GM18907 (cell line): Measurements from ENCODE around the gene RBBP8NL.
"Not testable (repeated sequence)": the region's sequence is repeated elsewhere in the genome, so short reads cannot be mapped to it uniquely, and the experiment has no call there.

Experiments
- ATAC-seq: cut with Tn5 transposase; IDR thresholded peaks from one replicate; pipeline ENCODE4 v1.9.1; 2021; ENCODE audit warnings: mild to moderate bottlenecking, moderate library complexity; ENCODE audit not compliant: unreplicated experiment

Gene RBBP8NL

DNA sequence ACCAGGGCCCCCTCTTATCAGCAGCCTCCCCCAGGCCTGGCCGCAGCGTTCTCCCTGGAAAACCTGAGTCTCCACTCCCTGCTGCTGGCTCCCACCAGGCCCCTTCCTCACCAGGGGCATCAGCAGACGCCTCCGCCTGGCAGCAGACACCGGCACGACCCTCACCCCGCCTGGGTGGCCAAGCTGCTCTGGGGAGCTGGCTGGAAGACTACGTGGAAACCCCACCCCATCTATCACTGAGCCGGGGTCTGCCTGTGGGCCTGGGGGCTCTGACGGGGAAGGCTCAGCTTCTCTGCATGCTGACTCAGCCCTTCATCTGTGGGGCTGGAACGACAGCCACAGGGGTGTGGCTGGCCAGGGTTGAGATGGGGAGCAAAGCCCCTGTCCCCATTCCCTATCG lies 19.1 kb upstream of the RBBP8NL start:
- no peak for ATAC-seq

DNA sequence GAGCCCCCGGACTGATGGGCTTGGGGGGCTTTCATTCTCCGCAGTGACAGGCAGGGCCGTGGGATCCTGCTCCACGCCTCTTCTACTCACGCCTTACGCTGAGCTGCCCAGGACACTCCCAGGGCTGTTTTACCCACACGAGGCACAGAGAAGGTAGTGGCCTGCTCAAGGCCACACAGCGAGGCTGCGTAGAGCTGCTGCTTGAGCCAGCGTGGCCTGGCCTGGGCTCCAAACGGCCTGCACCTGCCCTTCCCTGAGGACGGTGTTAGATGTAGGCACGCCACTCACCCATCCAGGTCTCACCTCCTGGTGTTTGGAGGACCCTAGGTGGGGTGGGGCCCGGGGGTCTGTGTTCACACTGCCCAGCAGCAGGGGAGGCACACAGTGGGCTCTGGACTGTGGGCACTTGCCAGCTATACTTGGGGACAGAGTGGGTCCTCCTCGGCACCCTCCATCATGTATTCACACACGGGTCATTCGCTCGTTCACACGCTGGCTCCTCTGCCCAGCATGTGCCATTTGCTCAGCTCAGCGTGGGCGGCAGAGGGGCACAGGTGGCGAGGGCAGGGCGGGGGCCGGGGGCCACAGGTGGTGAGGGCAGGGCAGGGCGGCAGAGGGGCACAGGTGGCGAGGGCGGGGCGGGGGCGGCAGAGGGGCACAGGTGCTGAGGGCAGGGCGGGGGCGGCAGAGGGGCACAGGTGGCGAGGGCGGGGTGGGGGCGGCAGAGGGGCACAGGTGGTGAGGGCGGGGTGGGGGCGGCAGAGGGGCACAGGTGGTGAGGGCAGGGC lies 18.4 kb upstream of the RBBP8NL start:
- no peak for ATAC-seq

DNA sequence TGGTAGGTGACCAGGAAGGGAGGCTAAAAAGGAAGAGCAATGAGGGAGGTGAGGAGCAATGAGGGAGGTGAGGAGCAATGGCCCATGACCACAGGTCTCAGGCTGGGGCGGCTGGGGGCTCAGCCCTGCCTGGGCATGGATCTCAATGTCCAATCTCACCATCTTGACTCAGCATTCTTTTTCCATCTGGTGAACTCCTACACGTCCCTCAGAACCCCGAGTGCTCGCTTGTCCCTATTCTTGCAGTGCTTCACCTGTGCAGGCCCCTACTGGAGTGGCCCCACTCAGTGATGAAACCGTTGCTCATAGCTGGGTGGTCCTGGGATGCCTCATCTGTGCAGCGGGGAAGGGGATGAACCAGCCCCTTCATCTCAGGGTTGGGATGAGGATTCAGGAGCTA lies 16.9 kb upstream of the RBBP8NL start:
- ATAC-seq = no peak

DNA sequence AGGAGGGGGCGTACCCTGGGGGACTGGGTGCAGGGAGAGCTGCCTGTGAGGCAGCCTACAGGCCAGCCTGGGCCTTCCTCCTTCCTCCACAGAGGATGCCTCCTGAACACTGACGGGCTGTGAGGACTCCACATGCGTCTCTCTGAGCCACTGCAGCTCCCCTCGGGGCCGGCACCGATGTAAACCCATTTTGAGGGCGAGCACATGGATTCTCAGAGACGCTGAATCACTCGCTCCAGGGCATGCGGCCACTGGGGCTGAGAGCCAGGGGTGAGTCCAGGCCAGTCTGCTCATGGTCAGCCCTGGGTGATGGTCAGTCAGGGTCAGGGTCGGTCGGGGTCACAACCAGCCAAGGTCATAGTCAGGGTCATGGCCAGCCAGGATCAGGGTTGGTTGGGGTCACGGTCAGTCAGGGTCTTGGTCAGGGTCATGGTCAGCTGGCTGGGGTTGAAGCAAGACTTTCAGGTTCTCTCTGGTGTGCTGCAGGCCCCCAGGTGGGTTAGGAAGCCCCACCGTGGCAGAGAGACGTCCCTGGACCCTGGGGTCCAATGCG lies 14.7 kb upstream of the RBBP8NL start:
- no peak for ATAC-seq

DNA sequence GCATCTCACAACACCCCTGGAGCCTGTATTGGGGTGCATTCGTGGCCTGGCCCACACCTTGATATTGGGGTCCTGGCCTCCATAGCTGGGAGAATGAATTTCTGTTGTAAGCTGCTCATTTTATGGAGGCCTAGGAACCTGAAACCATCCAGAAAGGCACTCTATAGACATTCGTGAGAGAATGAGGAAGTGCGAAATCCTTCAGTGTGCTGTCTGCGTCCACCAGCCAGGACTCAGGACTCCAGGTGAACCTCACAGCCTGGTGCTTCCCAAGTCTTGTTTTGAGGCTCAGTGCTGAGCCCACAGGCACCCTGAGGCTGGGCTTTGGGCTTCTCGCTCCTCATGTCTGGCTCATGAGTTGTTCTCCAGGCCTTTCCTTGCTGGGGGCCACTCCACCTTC lies 11.9 kb upstream of the RBBP8NL start:
- no peak for ATAC-seq

DNA sequence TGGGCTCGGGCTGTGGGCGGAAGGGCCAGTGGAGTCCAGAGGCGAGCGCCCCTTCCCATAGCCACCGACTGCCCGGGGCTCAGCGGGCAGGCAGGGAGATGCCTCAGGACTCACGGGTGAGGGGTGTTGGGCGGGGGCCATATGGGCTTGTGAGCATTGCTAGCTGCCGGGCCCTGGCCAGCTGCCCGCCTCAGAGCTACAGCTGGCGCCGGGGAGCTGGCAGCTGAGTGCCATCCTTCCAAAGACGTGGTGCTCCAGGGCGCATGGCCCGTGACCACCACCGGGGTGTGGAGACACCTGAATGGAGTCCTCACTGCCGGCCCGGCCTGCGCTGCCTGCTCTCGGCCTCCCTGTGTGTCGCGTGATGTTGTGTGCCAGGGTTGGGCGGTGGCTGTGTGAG lies 10.6 kb upstream of the RBBP8NL start:
- ATAC-seq = no peak

DNA sequence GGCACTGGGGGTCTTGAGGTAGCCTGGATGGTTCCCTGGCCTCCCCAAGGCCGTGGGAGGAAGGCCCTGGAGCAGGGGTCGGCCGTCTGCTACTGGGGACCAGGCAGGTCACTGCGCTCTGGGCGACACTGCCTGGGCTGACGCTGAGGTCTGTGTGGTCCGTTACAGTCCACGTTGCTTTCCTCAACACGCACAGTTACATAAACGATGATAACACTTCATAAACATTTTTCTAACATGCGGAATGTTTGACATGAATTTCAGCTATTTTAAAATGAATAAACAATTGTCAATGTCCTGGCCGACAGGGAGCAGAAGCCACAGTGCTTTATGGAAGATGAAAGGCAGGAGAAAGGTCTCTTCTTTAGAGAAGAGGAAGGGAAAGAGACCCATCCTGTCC lies 10.2 kb upstream of the RBBP8NL start:
- ATAC-seq = no peak

DNA sequence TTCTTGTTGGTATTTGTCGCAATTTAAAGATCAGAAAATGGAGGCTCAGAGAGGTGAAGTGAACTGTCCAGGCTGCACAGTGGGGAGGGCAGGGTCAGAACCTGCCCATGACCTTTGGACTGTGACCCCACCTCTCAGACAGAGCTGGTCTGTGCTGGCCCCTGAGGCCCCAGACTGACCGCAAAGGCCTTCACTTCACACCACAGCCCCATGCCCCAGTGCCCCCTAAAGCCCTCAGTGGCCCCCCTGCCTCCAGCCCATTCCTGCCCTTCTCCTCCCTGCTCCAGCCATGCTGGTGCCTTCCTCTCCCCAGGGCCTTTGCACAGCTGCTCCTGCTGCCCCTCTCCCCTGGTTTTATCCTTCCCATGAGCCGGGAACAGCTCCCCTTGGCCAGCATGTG lies 9.4 kb upstream of the RBBP8NL start:
- no peak for ATAC-seq

DNA sequence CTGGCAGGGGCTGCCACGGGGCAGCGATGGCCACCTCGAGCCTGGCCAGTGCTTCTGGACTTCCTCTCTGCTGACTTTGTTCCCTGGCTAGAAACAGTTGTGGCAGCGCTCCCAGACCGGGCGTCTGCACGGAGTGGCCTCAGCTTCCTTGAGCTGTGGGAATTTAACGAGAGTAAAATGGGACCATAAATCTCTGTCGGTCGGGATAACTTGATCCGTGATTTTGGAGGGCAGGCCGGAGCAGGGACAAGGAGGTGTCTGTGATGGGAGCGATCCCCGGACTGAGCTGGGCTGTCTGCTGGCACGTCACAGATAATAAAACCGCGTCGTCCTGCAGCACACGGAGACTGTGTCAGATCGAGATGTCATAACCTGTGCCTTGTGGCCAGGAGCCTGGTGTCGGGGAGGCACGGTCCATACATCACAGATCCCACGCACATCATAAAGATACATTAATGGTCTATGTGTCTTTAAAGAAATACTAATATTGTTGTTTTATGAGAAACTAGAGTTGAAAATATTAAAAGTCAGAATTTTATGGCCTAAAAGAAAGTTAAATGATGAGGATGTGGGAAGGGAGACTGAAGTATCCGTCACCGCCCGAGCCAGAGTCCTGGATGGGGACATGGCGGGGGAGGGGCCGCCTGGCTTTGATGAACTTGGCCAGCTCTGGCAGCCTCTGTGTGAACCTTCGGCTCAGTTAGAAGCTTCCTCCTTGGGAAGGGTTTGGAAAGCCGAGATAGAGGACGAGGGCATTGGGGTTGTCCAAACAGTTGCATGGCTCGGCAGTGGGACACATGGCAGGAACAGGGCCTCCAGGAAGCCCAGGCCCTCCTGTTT lies 6.5 kb upstream of the RBBP8NL start:
- no peak for ATAC-seq

DNA sequence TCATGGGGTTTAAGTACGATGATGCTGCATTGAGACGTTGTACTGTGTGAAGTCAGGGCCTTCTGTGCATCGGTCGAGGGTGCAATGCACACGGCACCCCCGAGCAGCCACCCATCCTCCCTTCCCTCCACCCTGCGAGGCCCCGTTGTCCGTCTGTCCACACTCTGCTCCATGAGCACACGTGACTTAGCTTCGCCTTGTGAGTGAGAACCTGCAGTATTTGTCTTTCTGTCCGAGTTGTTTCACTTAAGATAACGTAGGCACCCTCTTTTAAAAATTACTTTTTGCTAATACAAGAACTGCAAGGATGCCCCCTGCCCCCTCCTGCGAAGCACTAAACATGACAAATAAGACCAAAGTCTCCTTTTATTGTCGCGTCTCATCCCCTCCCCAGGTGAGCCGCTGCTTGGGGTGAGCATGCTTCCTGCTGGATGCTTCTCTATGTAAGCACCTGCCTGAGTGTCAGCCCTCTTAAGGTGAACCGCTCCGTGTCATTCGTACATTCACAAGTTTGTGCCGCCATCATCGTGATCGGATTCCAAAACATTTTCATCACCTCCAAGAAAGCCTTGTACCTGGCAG lies 3.6 kb upstream of the RBBP8NL start:
- ATAC-seq = no peak

DNA sequence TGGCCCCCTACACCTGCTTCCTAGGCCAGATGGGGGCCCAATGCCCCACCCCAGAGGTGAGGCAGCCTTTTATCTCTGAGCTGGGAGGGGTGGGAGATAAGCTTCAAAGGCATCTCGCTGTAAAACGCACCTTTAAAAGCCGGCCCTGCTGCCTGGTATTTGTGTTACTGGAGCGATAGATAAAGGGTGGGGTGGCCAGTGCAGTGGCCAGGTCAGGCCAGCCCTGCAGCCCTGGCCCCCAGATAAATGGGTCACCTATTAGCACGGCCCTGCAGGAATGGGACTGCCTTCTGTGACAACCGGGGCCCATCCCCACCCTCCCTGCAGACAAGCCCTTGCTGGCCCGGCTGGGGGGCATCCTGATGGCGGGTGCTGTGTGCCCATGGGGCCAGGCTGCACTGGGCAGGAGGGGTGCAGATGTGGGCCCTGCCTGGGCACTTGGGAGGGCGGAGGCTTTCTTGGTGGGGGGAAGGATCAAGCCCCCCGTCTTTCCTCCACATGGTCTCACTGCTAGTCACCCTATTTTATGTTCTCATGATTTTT lies 3.0 kb upstream of the RBBP8NL start:
- ATAC-seq = no peak

DNA sequence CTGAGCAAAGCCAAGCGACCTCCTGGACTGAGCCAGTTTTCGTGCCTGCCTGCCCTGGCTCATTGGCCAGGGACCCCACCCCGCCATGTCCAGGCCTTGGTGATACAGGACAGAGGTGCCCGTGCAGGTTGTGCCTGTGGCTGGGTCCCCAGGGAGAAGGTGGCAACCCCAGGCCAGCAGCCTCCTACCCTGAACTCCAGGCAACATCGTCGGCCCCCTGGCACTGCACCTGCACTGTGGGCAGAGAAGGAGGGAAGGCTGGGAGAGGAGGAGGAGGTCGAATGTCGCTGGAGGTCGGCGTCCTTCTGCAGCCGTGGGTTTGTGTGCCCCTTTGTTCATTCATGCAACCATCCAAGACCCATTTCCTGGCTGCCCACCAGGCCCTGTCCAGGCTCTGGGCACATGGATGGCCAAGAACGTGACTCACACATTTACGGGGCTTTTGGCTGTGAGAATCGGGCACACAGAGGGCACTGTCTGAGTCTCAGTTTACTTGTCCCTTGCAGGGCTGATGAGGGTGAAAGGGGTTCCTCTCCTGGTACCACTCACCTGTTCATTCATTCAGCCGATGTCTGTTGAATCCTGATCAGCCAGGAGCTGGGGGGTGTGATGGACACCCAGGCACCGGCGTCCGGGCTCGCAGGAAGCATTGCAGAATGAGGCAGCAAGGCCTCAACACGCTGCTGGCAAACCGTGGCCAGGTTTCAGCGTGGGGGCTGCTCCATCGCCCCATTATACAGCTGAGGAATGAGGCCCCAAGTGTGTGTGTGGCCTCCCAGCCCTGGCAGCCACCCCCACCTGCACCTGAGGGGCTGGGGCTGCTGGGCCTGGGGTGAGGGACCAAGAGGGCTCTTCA lies 2.3 kb upstream of the RBBP8NL start:
- ATAC-seq = no peak

DNA sequence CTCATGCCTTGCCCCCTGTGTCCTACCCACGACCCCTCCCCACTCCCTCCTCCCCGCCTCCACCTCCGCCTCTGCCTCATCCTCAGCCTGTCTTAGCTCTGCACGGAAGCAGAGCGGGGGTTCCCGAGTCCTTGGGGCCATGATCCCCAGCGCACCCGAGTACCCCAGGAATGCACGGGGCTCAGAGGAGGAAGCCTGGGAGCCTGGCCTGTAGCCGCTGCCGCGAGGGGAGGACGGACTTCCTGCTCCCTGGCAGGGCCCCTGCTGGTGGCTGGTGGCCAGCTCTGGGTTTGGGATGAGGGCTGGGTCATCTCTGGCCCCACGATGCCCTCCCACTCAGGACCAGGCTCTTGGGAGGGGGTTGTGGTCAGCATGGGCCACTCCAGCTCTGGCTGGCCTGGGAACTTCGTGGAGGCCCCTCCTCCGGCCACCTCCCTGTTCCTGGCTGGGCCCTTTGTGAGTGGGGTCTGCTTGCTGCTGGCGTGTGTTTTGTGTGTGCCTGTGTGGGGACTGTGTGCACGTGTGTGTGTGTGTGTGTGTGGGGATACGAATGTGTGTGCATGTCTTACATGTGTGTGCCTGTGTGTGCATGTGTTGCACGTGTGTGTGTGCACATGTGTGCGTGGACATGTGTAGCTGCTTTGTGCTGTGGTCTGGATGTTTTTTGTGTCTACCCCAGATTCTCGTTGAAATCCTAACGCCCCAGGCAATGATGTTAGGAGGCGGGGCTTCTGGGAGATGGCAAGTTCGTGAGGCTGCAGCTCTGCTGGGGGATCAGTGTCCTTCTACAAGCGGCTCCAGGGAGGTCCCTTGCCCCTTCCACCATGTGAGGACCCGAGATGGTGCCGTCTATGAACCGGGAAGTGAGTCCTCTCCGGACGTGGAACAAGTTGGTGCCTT lies 1.3 kb upstream of the RBBP8NL start:
- ATAC-seq = no peak

DNA sequence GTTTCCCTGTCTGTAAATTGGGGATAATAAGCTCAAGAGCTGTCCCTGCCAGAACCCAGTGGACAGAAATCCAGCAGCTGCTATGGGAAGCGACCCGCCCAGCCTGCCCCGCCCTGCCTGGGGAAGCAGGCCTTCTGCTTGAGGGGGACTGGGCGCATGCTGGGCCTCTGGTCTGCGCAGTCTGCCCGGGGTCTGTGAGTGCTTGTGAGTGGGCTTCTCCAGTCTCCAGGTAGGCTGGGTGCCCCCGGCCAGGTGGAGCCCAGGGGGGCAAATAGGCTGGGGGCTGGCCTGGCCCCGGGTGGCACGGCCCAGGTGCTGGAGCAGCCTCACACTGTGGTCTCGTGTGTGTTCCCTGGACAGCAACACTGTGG lies 648 bp upstream of the RBBP8NL start:
- no peak for ATAC-seq

DNA sequence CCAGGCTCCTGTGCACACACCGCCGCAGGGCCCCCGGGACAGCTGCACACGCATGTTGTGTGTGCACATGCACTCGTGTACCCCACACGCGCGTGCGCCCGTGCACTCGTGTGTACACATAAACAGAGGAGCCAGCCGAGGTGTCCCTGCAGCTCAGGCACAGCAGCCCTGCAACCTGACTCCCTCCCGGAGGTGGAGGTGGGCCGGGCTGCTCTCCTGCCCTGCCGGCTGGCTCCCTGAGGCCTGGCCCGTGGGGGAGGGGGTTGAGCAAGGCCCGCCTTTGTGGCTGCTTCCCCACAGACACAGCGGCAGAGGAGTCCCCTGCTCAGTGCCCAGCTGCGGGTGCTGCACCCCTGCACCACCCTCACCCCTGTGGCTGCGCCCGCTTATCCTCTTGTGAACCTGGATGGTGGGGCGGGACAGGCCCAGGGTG lies 624 bp downstream of the RBBP8NL start:
- ATAC-seq = no peak

DNA sequence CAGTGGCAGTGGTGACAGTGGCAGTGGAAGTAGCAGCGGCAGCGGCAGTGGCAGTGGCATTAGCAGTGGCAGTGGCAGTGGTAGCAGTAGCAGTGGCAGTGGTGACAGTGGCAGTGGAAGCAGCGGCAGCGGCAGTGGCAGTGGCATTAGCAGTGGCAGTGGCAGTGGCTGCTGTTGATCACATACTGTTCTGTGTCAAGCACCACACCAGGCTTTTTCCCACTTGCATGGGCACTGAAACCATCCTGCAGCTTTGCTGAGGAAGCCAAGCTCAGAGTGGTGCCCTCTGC lies 1.3 kb downstream of the RBBP8NL start:
- ATAC-seq = not testable (repeated sequence)

DNA sequence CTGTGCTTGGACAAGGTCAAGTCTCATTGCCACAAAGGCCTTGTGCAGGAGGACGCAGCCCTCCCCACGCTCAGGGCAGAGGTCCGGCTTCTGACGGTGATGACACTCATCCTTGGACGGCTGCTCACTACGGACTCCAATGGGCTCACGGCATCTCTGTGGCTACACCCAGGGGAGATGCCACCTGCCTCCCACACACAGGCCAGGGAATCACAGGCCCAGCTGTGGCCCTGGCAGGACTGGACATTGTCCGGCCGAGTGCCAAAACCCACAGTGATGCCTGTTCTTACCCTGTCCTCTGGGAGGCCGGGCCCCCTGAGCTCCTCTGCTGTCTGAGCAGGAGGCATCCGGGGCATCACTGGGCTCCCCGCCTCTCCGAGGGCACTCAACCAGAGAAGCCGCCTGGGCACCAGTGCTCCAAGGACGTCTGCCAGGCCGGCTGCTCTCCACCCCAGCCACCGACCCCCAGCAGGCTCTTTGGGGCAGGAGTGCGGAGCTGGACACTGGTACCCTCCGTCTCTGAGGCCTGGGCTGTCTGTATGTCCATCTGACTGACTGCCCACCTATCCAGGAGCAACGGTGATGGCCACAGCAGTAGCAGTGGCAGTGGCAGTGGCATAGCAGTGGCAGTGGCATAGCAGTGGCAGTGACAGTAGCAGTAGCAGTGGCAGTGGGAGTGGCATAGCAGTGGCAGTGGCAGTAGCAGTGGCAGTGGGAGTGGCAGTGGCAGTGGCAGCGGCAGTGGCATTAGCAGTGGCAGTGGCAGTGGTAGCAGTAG lies 1.9 kb downstream of the RBBP8NL start:
- no peak for ATAC-seq

DNA sequence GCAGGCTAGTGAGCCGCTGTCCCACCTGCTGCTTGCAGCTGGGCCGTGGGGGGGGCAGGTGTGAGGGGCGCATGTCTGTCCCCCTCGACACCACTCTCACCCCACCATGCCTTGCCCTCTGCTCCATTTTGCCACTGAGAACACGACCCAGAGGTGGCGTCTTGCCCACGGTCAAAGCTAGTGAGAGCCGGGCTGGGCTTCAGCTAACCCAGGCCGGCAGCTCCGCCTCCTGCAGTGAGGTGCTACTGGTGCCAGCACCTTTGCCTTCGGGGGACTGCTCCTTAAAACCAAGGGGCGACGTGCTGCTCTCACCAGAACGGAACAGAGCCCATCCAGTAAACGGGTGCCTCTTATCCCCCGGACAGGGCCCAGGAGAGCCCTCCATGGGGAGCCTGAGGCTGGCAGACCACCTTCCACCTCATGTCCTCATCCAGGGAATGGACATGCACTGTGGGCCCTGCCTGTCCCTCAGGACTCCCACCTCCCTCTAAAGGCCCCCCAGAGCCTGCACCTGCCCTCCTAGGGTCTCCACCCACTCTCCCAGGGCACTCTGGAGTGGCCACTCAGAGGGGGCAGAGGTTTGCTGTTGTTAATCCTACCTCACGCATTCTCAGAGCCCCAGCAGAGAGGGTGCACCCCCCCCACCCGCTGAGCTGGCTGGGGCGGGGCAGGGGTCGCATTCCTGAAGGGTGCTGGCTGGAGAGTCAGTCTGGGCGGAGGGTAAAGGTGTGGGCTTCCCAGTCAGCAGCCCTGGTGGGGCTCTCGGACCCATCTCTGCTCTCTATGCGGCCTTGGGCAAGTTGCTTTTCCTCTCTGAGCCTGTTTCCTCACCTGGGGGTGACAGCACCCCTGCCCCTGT lies 2.9 kb downstream of the RBBP8NL start:
- ATAC-seq = no peak
